ENCODE results near the gene S100A2. TPM values are rescaled to one million over a fixed set of nuclear protein-coding genes. Genes with fewer than 3 reads are reported as not detected.

Gene S100A2
- total and polyA plus RNA-seq, 2 donors (not counting 1 experiment from before 2014, with no cell fraction given) = 0.19 TPM; not detected in 1

DNA sequence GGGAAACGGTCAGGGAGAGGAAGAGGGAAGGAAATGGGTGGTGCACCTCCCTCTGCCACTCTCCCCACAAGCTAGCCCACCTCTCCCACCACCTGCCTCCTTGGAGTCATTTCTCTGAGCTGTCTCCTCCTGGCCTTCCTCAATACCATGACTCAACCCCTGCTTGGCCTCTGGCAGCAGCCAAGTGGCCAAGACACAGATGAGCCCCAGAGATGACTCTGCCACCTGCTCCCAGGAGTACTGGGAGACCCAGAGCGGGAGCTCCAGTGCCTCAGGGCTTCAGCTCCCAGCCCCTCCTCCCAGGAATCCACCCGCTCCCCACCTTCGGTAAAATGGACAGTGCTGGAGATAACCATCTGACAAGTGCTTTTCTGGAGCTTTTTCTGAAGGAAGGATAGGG lies 44.7 kb upstream of the S100A2 start:
- ChIA-PET CTCF (no interaction called here), POLR2A (no interaction called here)
- ATAC-seq (ENCODE audit: low read depth) = no peak
- 100% methylated on average over 1 of the region's 4 CpGs for WGBS (ENCODE audit: insufficient coverage)
- H3K4me3 Mint-ChIP-seq = no peak overlapping the region
- H3K4me1 Mint-ChIP-seq = no peaks in the 10 kb centered on the region
- H3K9me3 Mint-ChIP-seq (ENCODE audit: insufficient read depth) = no peaks in the 10 kb centered on the region
- no peak overlapping the region for H2AFZ ChIP-seq (ENCODE audit: insufficient read depth, low read depth, low read length, poor library complexity, severe bottlenecking)
- H4K20me1 ChIP-seq (ENCODE audit: control insufficient read depth, insufficient read depth, low read length, poor library complexity, severe bottlenecking) = no peaks in the 10 kb centered on the region
- DNase-seq = no peak
- no peak for TF ChIP-seq EZH2 (IDR thresholded peaks at IDR 0.05; ENCODE audit: borderline replicate concordance, insufficient read depth, low read depth, low read length, poor library complexity, severe bottlenecking)
- TF ChIP-seq CTCF (IDR thresholded peaks at IDR 0.05) = no peak
- peaks cover 0 to 4% of the 10 kb centered on the region in 2 donors for H3K4me1 ChIP-seq (ENCODE audit: control insufficient read depth in 2 of 2, insufficient read depth in 2 of 2, low read length in 2 of 2)
- no peak overlapping the region for H3K4me2 ChIP-seq (replicated peaks; ENCODE audit: low read depth, low read length, poor library complexity, severe bottlenecking)
- no peaks in the 10 kb centered on the region for H3K27me3 Mint-ChIP-seq
- no peaks in the 10 kb centered on the region for H3K9me3 ChIP-seq (ENCODE audit: control extremely low read depth in 1 of 3, control insufficient read depth in 2 of 3, insufficient read depth in 1 of 3, low read length in 2 of 3)
- intact Hi-C loops (cut with micrococcal nuclease) = no loop called here
- no peak overlapping the region for H3K9ac ChIP-seq (ENCODE audit: low read length)
- H3K27ac ChIP-seq (ENCODE audit: low read length in 2 of 2) = no peak overlapping the region
- H3K4me3 ChIP-seq (ENCODE audit: control extremely low read depth in 1 of 5, extremely low read depth in 1 of 5, insufficient read depth in 1 of 5, low read depth in 2 of 5, low read length in 4 of 5) = no peak overlapping the region
- no peaks in the 10 kb centered on the region for H3K27me3 ChIP-seq (replicated peaks in 1 of 4; ENCODE audit: control extremely low read depth in 1 of 4, control insufficient read depth in 3 of 4, insufficient read depth in 4 of 4, low read length in 3 of 4)
- H3K79me2 ChIP-seq (ENCODE audit: control insufficient read depth, insufficient read depth, low read length) = no peaks in the 10 kb centered on the region
- no peak overlapping the region for H3K27ac Mint-ChIP-seq
- no peaks in the 10 kb centered on the region for H3K36me3 ChIP-seq (replicated peaks in 1 of 2; ENCODE audit: control extremely low read depth in 1 of 2, control insufficient read depth in 1 of 2, extremely low read depth in 1 of 2, insufficient read depth in 2 of 2, low read length in 1 of 2)

DNA sequence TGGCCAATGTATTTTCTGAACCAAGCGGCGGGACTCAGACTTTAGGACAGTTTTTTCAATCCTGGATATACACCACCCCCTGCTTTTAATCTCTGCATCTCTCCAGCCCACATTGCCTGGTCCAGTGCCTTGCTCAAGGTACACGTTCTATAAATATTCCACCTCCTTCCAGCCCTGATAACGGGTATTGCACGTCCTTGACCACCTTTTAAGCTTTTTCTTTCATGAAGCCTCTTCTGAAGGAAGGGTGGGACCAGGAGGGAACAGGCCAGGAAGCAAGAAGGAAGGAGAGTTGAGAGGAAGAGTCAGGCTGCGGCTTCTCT lies 43.9 kb upstream of the S100A2 start:
- H3K27me3 Mint-ChIP-seq = no peaks in the 10 kb centered on the region
- H3K79me2 ChIP-seq (ENCODE audit: control insufficient read depth, insufficient read depth, low read length) = no peaks in the 10 kb centered on the region
- WGBS (ENCODE audit: insufficient coverage) = 88% methylated on average over 4 of the region's 6 CpGs

More for the DNA sequence above, 43.9 kb upstream of the S100A2 start:
- Histone ChIP-seq H3K9ac (ENCODE audit: low read length) (no peak overlapping the region), H3K27me3 (replicated peaks in 1 of 4; ENCODE audit: control extremely low read depth in 1 of 4, control insufficient read depth in 3 of 4, insufficient read depth in 4 of 4, low read length in 3 of 4) (no peaks in the 10 kb centered on the region), H3K4me3 (ENCODE audit: control extremely low read depth in 1 of 5, extremely low read depth in 1 of 5, insufficient read depth in 1 of 5, low read depth in 2 of 5, low read length in 4 of 5) (no peak overlapping the region), H3K27ac (ENCODE audit: low read length in 2 of 2) (no peak overlapping the region), H3K4me2 (replicated peaks; ENCODE audit: low read depth, low read length, poor library complexity, severe bottlenecking) (no peak overlapping the region), H4K20me1 (ENCODE audit: control insufficient read depth, insufficient read depth, low read length, poor library complexity, severe bottlenecking) (no peaks in the 10 kb centered on the region), H3K9me3 (ENCODE audit: control extremely low read depth in 1 of 3, control insufficient read depth in 2 of 3, insufficient read depth in 1 of 3, low read length in 2 of 3) (no peaks in the 10 kb centered on the region), H3K4me1 (ENCODE audit: control insufficient read depth in 2 of 2, insufficient read depth in 2 of 2, low read length in 2 of 2) (peaks cover 0 to 4% of the 10 kb centered on the region in 2 donors), H3K36me3 (replicated peaks in 1 of 2; ENCODE audit: control extremely low read depth in 1 of 2, control insufficient read depth in 1 of 2, extremely low read depth in 1 of 2, insufficient read depth in 2 of 2, low read length in 1 of 2) (no peaks in the 10 kb centered on the region), H2AFZ (ENCODE audit: insufficient read depth, low read depth, low read length, poor library complexity, severe bottlenecking) (no peak overlapping the region)
- Mint-ChIP-seq H3K27ac (no peak overlapping the region), H3K4me1 (peaks cover 2% of the 10 kb centered on the region), H3K4me3 (no peak overlapping the region), H3K9me3 (ENCODE audit: insufficient read depth) (no peaks in the 10 kb centered on the region)
- intact Hi-C loops (cut with micrococcal nuclease) = no loop called here
- POLR2A ChIA-PET = no interaction called here
- CTCF ChIA-PET = interaction anchor here (0.6 kb wide), 1 partner anchor 14 kb away, joined by 6 read pairs; no protein-coding TSS in a partner anchor
- no peak for DNase-seq
- TF ChIP-seq EZH2 (IDR thresholded peaks at IDR 0.05; ENCODE audit: borderline replicate concordance, insufficient read depth, low read depth, low read length, poor library complexity, severe bottlenecking) = no peak
- no peak for TF ChIP-seq CTCF (IDR thresholded peaks at IDR 0.05)
- no peak for ATAC-seq (ENCODE audit: low read depth)
